GM23248 (cell line): ENCODE measurements around the gene SNTG2. TPM values are rescaled to one million over a fixed set of nuclear protein-coding genes. Genes with fewer than 3 reads are reported as not detected.

Experiments used
- DNase-seq: peaks from one replicate; pipeline ENCODE4 v3.0.0-alpha.2; 2015
- H2AFZ ChIP-seq: fragments of 200-600 bp; sonication (generic); 2 replicates; pipeline ENCODE4 v1.6.1; 2016; ENCODE audit warnings: antibody characterized with exemption
- H3F3A ChIP-seq: fragments of 200-600 bp; sonication (generic); 2 replicates; pipeline ENCODE4 v1.6.1; 2016; ENCODE audit warnings: mild to moderate bottlenecking, antibody characterized with exemption, mixed run types; ENCODE audit not compliant: insufficient read depth
- H3K27ac ChIP-seq: fragments of 200-600 bp; sonication (generic); 2 replicates; pipeline ENCODE4 v1.5.1; 2016; ENCODE audit warnings: mild to moderate bottlenecking
- H3K27me3 ChIP-seq: fragments of 200-600 bp; sonication (generic); replicated peaks from 2 replicates; pipeline ENCODE4 v1.6.1; 2016; ENCODE audit warnings: mild to moderate bottlenecking; ENCODE audit not compliant: insufficient read depth
- H3K36me3 ChIP-seq: fragments of 200-600 bp; sonication (generic); 2 replicates; pipeline ENCODE4 v1.6.1; 2016; ENCODE audit warnings: low read depth, mild to moderate bottlenecking
- H3K4me1 ChIP-seq: fragments of 200-600 bp; sonication (generic); 2 replicates; pipeline ENCODE4 v1.6.1; 2016; ENCODE audit warnings: mild to moderate bottlenecking; ENCODE audit not compliant: insufficient read depth
- H3K4me2 ChIP-seq: fragments of 200-600 bp; sonication (generic); one replicate; pipeline ENCODE4 v1.6.1; 2016; ENCODE audit warnings: mild to moderate bottlenecking; ENCODE audit not compliant: unreplicated experiment
- H3K4me3 ChIP-seq: fragments of 200-600 bp; sonication (generic); 2 replicates; pipeline ENCODE4 v1.5.1; 2016; ENCODE audit warnings: mild to moderate bottlenecking
- H3K79me2 ChIP-seq: fragments of 200-600 bp; sonication (generic); 2 replicates; pipeline ENCODE4 v1.6.1; 2016; ENCODE audit warnings: mild to moderate bottlenecking; ENCODE audit not compliant: insufficient read depth
- H3K9ac ChIP-seq: fragments of 200-600 bp; sonication (generic); 2 replicates; pipeline ENCODE4 v1.6.1; 2016; ENCODE audit warnings: mild to moderate bottlenecking
- H3K9me2 ChIP-seq: fragments of 200-600 bp; sonication (generic); 2 replicates; pipeline ENCODE4 v1.6.1; 2016; ENCODE audit warnings: mixed run types, mild to moderate bottlenecking, moderate library complexity; ENCODE audit not compliant: insufficient read depth
- H3K9me3 ChIP-seq: fragments of 200-600 bp; sonication (generic); one replicate; pipeline ENCODE4 v1.6.1; 2017; ENCODE audit warnings: low read depth
- H4K20me1 ChIP-seq: fragments of 200-600 bp; sonication (generic); 2 replicates; pipeline ENCODE4 v1.6.0; 2016; ENCODE audit not compliant: insufficient read depth
- EZH2 ChIP-seq: fragments of 200-600 bp; sonication (generic); IDR thresholded peaks from 2 replicates; pipeline ENCODE4 v1.6.1; 2018; ENCODE audit warnings: antibody characterized with exemption, mild to moderate bottlenecking; ENCODE audit not compliant: insufficient read depth, poor library complexity, severe bottlenecking
- EZH2phosphoT487 ChIP-seq: fragments of 200-600 bp; sonication (generic); IDR thresholded peaks from 2 replicates; pipeline ENCODE4 v1.6.1; 2018; ENCODE audit warnings: antibody characterized with exemption, moderate library complexity, mild to moderate bottlenecking, low read depth; ENCODE audit not compliant: insufficient read depth
- WGBS, 2 experiments: methylation state at CpG; one replicate each; pipeline ENCODE4 v1.1.6; 2015 to 2017; ENCODE audit warnings: low lambda C conversion rate in 2 of 2, low coverage in 1 of 2; ENCODE audit errors: missing lambda C conversion rate in 2 of 2; 5-methylcytosine and 5-hydroxymethylcytosine counted together
- in situ Hi-C: fragments of 300-500 bp; cut with MboI; formaldehyde crosslinking; loops from 2 replicates; pipeline ENCODE4 v1.15.0; 2020
- polyA plus RNA-seq: library from polyadenylated mRNA; unstranded; fragments of >200 nt; fragmentation: Nextera tagmentation; extraction: Ambion mirVana; gene quantifications from 2 replicates; pipeline ENCODE4 v1.2.1, GENCODE V29; 2016
- total RNA-seq: library from RNA; depleted of rRNA; stranded (reverse); fragments of >200 nt; shearing (Covaris generic); gene quantifications from 2 replicates; pipeline ENCODE4 v1.2.3, GENCODE V29; 2014

The SNTG2 gene
- total and polyA plus RNA-seq, 2 experiments from 2014 or later = not detected

DNA sequence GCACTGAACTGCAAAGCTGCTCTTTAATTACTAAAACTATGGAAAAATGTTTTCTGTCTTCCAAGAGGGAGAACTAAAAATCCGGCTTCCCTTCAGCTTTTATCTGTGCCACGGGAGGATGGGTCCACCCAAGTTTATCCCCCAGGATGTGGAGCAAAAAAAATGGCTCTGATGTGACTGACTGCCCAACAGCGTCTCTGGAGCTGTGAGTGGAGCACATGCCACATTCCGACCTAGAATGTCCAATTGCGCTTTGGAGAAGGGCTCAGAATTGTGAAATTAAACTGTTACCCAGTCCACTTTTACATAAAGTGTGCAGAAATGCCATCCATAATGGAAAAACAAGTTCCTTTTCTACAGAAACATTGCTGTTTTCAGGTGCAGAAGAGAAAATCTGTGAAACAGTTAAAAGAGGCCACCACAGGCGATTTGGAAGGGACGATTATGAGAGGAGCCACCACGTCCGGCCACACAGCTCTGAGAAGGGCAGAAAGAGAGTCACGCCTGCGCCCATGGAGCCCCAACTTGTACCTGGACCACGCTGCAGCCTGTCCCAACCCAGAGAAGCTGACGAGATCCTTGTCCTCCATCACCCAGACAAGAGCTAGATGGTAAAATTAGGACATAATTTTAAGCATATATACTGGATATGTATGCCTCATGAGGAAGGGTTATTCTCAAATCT, 362.7 kb downstream of the SNTG2 start:
- H3F3A ChIP-seq = no peaks in the 10 kb centered on the region
- no peaks in the 10 kb centered on the region for H3K27me3 ChIP-seq
- H4K20me1 ChIP-seq = no peaks in the 10 kb centered on the region
- TF ChIP-seq EZH2phosphoT487 = no peak
- no peaks in the 10 kb centered on the region for H3K9me3 ChIP-seq
- H3K4me2 ChIP-seq = no peak overlapping the region
- no peak overlapping the region for H3K9ac ChIP-seq
- no peak for DNase-seq
- 24 to 25% methylated on average over 13 of the region's 13 CpGs for WGBS, 2 experiments
- no peaks in the 10 kb centered on the region for H3K4me1 ChIP-seq
- H3K4me3 ChIP-seq = no peak overlapping the region
- in situ Hi-C loops = no loop called here
- no peaks in the 10 kb centered on the region for H3K9me2 ChIP-seq
- H2AFZ ChIP-seq = no peak overlapping the region
- no peaks in the 10 kb centered on the region for H3K79me2 ChIP-seq
- no peak overlapping the region for H3K27ac ChIP-seq
- no peaks in the 10 kb centered on the region for H3K36me3 ChIP-seq

DNA sequence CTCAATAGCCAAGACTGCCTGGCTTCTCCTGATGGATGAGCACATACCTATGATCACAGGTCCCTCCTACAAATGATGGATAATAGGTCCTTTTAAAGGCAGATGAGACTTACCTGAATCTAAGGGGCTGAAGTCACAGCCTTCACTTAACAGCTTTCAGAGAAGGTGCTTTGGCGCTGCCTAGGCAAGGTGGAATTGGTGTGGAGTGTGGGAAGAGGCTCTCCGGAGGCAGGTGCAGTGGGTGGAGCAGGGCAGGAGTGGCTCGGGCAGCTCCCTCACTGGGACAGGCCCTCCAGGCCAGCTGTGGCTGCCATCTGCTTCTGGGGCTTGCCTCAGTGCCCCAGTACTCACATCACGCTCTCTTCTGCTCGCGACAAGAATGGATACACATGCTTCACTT, 363.6 kb downstream of the SNTG2 start:
- DNase-seq = no peak
- Histone ChIP-seq H3K27me3 (no peaks in the 10 kb centered on the region), H3K9me3 (no peaks in the 10 kb centered on the region), H2AFZ (no peak overlapping the region), H3K9me2 (no peaks in the 10 kb centered on the region), H4K20me1 (no peaks in the 10 kb centered on the region), H3K27ac (no peak overlapping the region), H3F3A (no peaks in the 10 kb centered on the region), H3K4me3 (no peak overlapping the region), H3K79me2 (no peaks in the 10 kb centered on the region), H3K4me1 (no peaks in the 10 kb centered on the region), H3K4me2 (no peak overlapping the region), H3K36me3 (no peaks in the 10 kb centered on the region), H3K9ac (no peak overlapping the region)
- in situ Hi-C loops = no loop called here
- 53 to 56% methylated on average over 6 of the region's 6 CpGs for WGBS, 2 experiments
- TF ChIP-seq EZH2phosphoT487 = no peak
- no peak for TF ChIP-seq EZH2

DNA sequence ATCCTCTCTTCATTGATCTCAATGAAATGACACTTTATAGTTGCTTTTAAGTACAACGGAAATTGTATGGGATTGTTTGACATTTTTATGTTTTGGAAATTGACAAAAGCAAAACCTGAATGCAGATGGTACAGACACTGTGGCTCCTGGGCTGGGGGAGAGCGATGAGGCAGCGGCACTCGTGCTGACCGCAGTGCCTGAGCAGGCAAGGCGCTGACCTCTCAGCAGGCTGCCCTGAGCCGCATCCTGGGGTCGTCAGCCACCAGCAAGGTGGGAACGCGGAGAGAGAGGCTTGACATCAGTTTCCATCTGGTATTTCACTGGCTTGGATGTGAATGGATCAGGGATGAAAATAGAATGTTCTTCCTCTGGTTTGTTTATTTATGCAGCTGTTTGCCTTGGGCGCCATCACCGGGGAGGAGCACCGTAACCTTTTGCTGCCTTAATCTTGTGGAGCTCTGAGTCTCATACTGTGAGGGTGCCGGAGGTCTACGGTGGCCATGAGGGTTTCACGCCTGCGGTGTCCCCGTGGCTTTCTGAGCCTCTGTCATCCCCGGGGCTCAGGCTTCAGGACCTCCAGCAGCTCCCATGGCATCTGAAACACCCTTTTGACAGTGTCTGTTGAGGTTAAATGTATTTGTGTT, 367.8 kb downstream of the SNTG2 start:
- in situ Hi-C loops = no loop called here
- DNase-seq = no peak
- H3K27ac ChIP-seq = no peak overlapping the region
- H3K4me1 ChIP-seq = no peaks in the 10 kb centered on the region
- no peak for TF ChIP-seq EZH2
- TF ChIP-seq EZH2phosphoT487 = no peak
- H3K4me2 ChIP-seq = no peak overlapping the region
- H4K20me1 ChIP-seq = no peaks in the 10 kb centered on the region
- no peaks in the 10 kb centered on the region for H3K9me2 ChIP-seq
- H3K27me3 ChIP-seq = no peaks in the 10 kb centered on the region
- WGBS, 2 experiments = 15 to 18% methylated on average over 18 to 19 of the region's 19 CpGs
- no peaks in the 10 kb centered on the region for H3K36me3 ChIP-seq
- H3K9ac ChIP-seq = no peak overlapping the region
- no peak overlapping the region for H2AFZ ChIP-seq
- H3K4me3 ChIP-seq = no peak overlapping the region
- H3F3A ChIP-seq = no peaks in the 10 kb centered on the region
- no peaks in the 10 kb centered on the region for H3K9me3 ChIP-seq
- no peaks in the 10 kb centered on the region for H3K79me2 ChIP-seq

DNA sequence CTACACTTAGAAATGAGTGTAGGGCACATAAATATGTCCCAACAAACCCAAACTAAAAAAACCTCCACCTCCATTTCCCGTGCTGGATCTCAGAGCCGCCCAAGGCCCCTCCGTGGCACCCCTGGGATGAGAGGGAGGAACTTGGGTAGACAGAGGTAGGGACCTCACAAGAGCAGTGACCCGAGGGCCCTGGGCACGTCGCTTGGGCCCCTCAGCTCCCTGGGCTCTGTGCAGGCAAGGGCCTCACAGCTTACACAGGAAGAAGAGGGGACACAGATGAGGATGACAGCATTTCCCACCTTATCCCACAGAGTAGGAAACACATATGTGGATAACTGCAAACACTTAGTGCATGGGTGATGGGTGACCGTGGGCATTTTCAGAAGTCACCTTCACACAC, 368.7 kb downstream of the SNTG2 start:
- in situ Hi-C loops = no loop called here
- Histone ChIP-seq H2AFZ (no peak overlapping the region), H3K9ac (no peak overlapping the region), H3K36me3 (no peaks in the 10 kb centered on the region), H3F3A (no peaks in the 10 kb centered on the region), H3K27me3 (no peaks in the 10 kb centered on the region), H3K79me2 (no peaks in the 10 kb centered on the region), H3K9me3 (no peaks in the 10 kb centered on the region), H4K20me1 (no peaks in the 10 kb centered on the region), H3K4me3 (no peak overlapping the region), H3K4me1 (no peaks in the 10 kb centered on the region), H3K9me2 (no peaks in the 10 kb centered on the region), H3K27ac (no peak overlapping the region), H3K4me2 (no peak overlapping the region)
- no peak for DNase-seq
- TF ChIP-seq EZH2 = no peak
- WGBS, 2 experiments = 39 to 40% methylated on average over 7 of the region's 7 CpGs
